Mesodermal cell (in vitro differentiated cells): ENCODE data around the gene SRGAP2.
"Not testable (repeated sequence)": the region's sequence is repeated elsewhere in the genome, so short reads cannot be mapped to it uniquely, and the experiment has no call there.

Experiments
- H3K27ac ChIP-seq: 2 replicates; pipeline ENCODE4 v1.7.0; 2013; ENCODE audit warnings: mild to moderate bottlenecking, low read depth, low read length, moderate library complexity; ENCODE audit not compliant: severe bottlenecking
- H3K36me3 ChIP-seq: 2 replicates; pipeline ENCODE4 v1.7.1; 2013; ENCODE audit warnings: mild to moderate bottlenecking, low read length, moderate library complexity; ENCODE audit not compliant: control insufficient read depth, insufficient read depth
- H3K4me1 ChIP-seq: one replicate; pipeline ENCODE4 v1.7.1; 2013; ENCODE audit warnings: mild to moderate bottlenecking, low read length; ENCODE audit not compliant: insufficient read depth, control insufficient read depth, poor library complexity, severe bottlenecking
- H3K4me3 ChIP-seq: 2 replicates; pipeline ENCODE4 v1.7.0; 2013; ENCODE audit warnings: low read length, control low read depth, mild to moderate bottlenecking; ENCODE audit not compliant: insufficient read depth, poor library complexity, severe bottlenecking; ENCODE audit errors: extremely low read depth
- H3K9me3 ChIP-seq: 2 replicates; pipeline ENCODE4 v1.7.1; 2013; ENCODE audit warnings: mild to moderate bottlenecking, low read length, moderate library complexity; ENCODE audit not compliant: control insufficient read depth
- WGBS, 2 experiments: methylation state at CpG; one replicate each; pipeline ENCODE4 v1.1.5; 2013; ENCODE audit warnings: missing lambda C conversion rate in 2 of 2; ENCODE audit not compliant: insufficient coverage in 2 of 2; 5-methylcytosine and 5-hydroxymethylcytosine counted together

The SRGAP2 gene

GRCh38 chr1:206182368-206183317 is 20.7 kb upstream of the SRGAP2 start:
- H3K4me1 ChIP-seq, H3K9me3 ChIP-seq, H3K27ac ChIP-seq, H3K36me3 ChIP-seq, H3K4me3 ChIP-seq: not testable (repeated sequence)
- no CpG with 5 or more reads among the region's 6 CpGs for WGBS, 2 experiments

- H3K9me3 ChIP-seq, H3K36me3 ChIP-seq, H3K27ac ChIP-seq, H3K4me3 ChIP-seq, H3K4me1 ChIP-seq: not testable (repeated sequence)
- no CpG with 5 or more reads among the region's 2 CpGs for WGBS, 2 experiments
These were observed 19.6 kb upstream of the SRGAP2 start for GRCh38 chr1:206183788-206184187.

- H3K4me1 ChIP-seq, H3K27ac ChIP-seq, H3K9me3 ChIP-seq, H3K36me3 ChIP-seq, H3K4me3 ChIP-seq: not testable (repeated sequence)
- no CpG with 5 or more reads among the region's 3 CpGs for WGBS, 2 experiments
These were observed 17.6 kb upstream of the SRGAP2 start for GRCh38 chr1:206185778-206186177.

- no CpG with 5 or more reads among the region's 4 CpGs for WGBS, 2 experiments
These were observed 16.5 kb upstream of the SRGAP2 start for GRCh38 chr1:206186826-206187225.

GRCh38 chr1:206195182-206195581 is 8.2 kb upstream of the SRGAP2 start:
- H3K4me1 ChIP-seq, H3K27ac ChIP-seq, H3K4me3 ChIP-seq, H3K9me3 ChIP-seq, H3K36me3 ChIP-seq: not testable (repeated sequence)
- no CpG with 5 or more reads among the region's 2 CpGs for WGBS, 2 experiments

More at GRCh38 chr1:206186826-206187225, 16.5 kb upstream of the SRGAP2 start:
- H3K9me3 ChIP-seq, H3K4me3 ChIP-seq, H3K4me1 ChIP-seq, H3K27ac ChIP-seq, H3K36me3 ChIP-seq: not testable (repeated sequence)

GRCh38 chr1:206196748-206197424 is 6.5 kb upstream of the SRGAP2 start:
- not testable (repeated sequence) for H3K36me3 ChIP-seq, H3K4me1 ChIP-seq, H3K27ac ChIP-seq, H3K4me3 ChIP-seq, H3K9me3 ChIP-seq
- WGBS, 2 experiments = no CpG with 5 or more reads among the region's 3 CpGs

- not testable (repeated sequence) for H3K4me1 ChIP-seq, H3K36me3 ChIP-seq, H3K9me3 ChIP-seq
- Histone ChIP-seq H3K4me3 (peak within 1 kb of the TSS; percentile 39), H3K27ac (peak within 1 kb of the TSS; percentile 45)
- WGBS, 2 experiments = 0 to 1% methylated on average over 9 to 12 of the region's 36 CpGs
These were observed 465 bp upstream of the SRGAP2 start, which contains the start of gene FAM72A for GRCh38 chr1:206202789-206203363. TSS of gene FAM72A (minus strand) at chr1:206202839. CDS start at chr1:206202025, 814 bp downstream.

GRCh38 chr1:206204159-206204511 is 794 bp downstream of the SRGAP2 start:
- H3K27ac ChIP-seq, H3K36me3 ChIP-seq, H3K4me1 ChIP-seq, H3K9me3 ChIP-seq: not testable (repeated sequence)
- H3K4me3 ChIP-seq = peak overlapping the region; percentile 29
- WGBS, 2 experiments = no CpG with 5 or more reads among the region's 25 CpGs

- H3K36me3 ChIP-seq, H3K9me3 ChIP-seq, H3K4me1 ChIP-seq: not testable (repeated sequence)
- Histone ChIP-seq H3K4me3 (peak overlapping the region; percentile 41), H3K27ac (peak overlapping the region; percentile 53)
- WGBS, 2 experiments = no CpG with 5 or more reads among the region's 25 CpGs
These were observed 1.5 kb downstream of the SRGAP2 start for GRCh38 chr1:206204871-206205270.

GRCh38 chr1:206205569-206205968 is 2.2 kb downstream of the SRGAP2 start:
- H3K36me3 ChIP-seq, H3K9me3 ChIP-seq, H3K27ac ChIP-seq, H3K4me1 ChIP-seq: not testable (repeated sequence)
- peak overlapping the region; percentile 19 for H3K4me3 ChIP-seq
- no CpG with 5 or more reads among the region's 31 CpGs for WGBS, 2 experiments

- H3K4me3 ChIP-seq, H3K9me3 ChIP-seq, H3K27ac ChIP-seq, H3K4me1 ChIP-seq, H3K36me3 ChIP-seq: not testable (repeated sequence)
- WGBS, 2 experiments = no CpG with 5 or more reads among the region's 1 CpG
These were observed 7.5 kb downstream of the SRGAP2 start for GRCh38 chr1:206210802-206211201.
